GM21528 (cell line): ENCODE data around the gene RBP7.
"Not testable (repeated sequence)": the region's sequence is repeated elsewhere in the genome, so short reads cannot be mapped to it uniquely, and the experiment has no call there.

ENCODE experiments used
- ATAC-seq: cut with Tn5 transposase; IDR thresholded peaks from one replicate; pipeline ENCODE4 v1.9.1; 2021; ENCODE audit warnings: mild to moderate bottlenecking, moderate library complexity; ENCODE audit not compliant: unreplicated experiment, low FRiP score

The RBP7 gene

GRCh38 chr1:9996624-9997582, at the start of gene RBP7:
Gene RBP7 (plus strand): TSS chr1:9997228. CDS start chr1:9997259, 31 bp downstream.
- no peak for ATAC-seq

- ATAC-seq = no peak
Observed at GRCh38 chr1:9957726-9958125, 39.3 kb upstream of the RBP7 start.

GRCh38 chr1:9960011-9960410, 37.0 kb upstream of the RBP7 start:
- no peak for ATAC-seq

GRCh38 chr1:9960706-9961562, 36.1 kb upstream of the RBP7 start:
- ATAC-seq = peak; percentile 72

- no peak for ATAC-seq
Observed at GRCh38 chr1:9984253-9984652, 12.8 kb upstream of the RBP7 start.

- ATAC-seq = no peak
Observed at GRCh38 chr1:9985001-9985400, 12.0 kb upstream of the RBP7 start.

GRCh38 chr1:9989773-9990172, 7.3 kb upstream of the RBP7 start:
- ATAC-seq = no peak

GRCh38 chr1:9990944-9991343, 6.1 kb upstream of the RBP7 start:
- ATAC-seq = no peak

- no peak for ATAC-seq
Observed at GRCh38 chr1:9992910-9993309, 4.1 kb upstream of the RBP7 start.

GRCh38 chr1:9993561-9994075, 3.4 kb upstream of the RBP7 start:
- no peak for ATAC-seq

- no peak for ATAC-seq
Observed at GRCh38 chr1:10001016-10001665, 4.1 kb downstream of the RBP7 start.

GRCh38 chr1:10005248-10005647, 8.2 kb downstream of the RBP7 start:
- ATAC-seq = not testable (repeated sequence)

GRCh38 chr1:10007169-10007568, 10.1 kb downstream of the RBP7 start:
- no peak for ATAC-seq

- ATAC-seq = no peak
Observed at GRCh38 chr1:10014016-10014415, 17.0 kb downstream of the RBP7 start.

- ATAC-seq = no peak
Observed at GRCh38 chr1:10019561-10019960, 22.5 kb downstream of the RBP7 start.

- ATAC-seq = no peak
Observed at GRCh38 chr1:10020086-10020485, 23.1 kb downstream of the RBP7 start.

GRCh38 chr1:10020678-10021077, 23.6 kb downstream of the RBP7 start:
- not testable (repeated sequence) for ATAC-seq

GRCh38 chr1:10021992-10022391, 25.0 kb downstream of the RBP7 start:
- not testable (repeated sequence) for ATAC-seq

GRCh38 chr1:10022656-10023055, 25.6 kb downstream of the RBP7 start:
- no peak for ATAC-seq

- no peak for ATAC-seq
Observed at GRCh38 chr1:10025354-10025753, 28.3 kb downstream of the RBP7 start.

GRCh38 chr1:10027027-10027426, 30.0 kb downstream of the RBP7 start:
- ATAC-seq = no peak
